Activated naive CD4-positive, alpha-beta T cell treated with anti-CD3 and anti-CD28 coated beads for 36 hours (primary cell): ENCODE measurements around the gene P2RX3. TPM values are rescaled to one million over a fixed set of nuclear protein-coding genes. Genes with fewer than 3 reads are reported as not detected.

Experiments used
- CTCF ChIA-PET: fragments of 350-600 bp; sonication (Branson Sonifier 250); formaldehyde crosslinking; loops from one replicate; lab custom pipeline; 2021; ENCODE audit warnings: antibody characterized with exemption; lab: Charles Lee
- DNase-seq: peaks from one replicate; pipeline ENCODE4 v3.0.0-alpha.2; 2020
- H3K27ac Mint-ChIP-seq: one replicate; pipeline ENCODE4 v1.8.0; 2021; ENCODE audit warnings: mild to moderate bottlenecking, mixed read lengths
- H3K27me3 Mint-ChIP-seq: one replicate; pipeline ENCODE4 v1.8.0; 2021; ENCODE audit warnings: low read depth, mixed read lengths
- H3K36me3 Mint-ChIP-seq: one replicate; pipeline ENCODE4 v1.8.0; 2021; ENCODE audit warnings: low read depth, mixed read lengths
- H3K4me1 Mint-ChIP-seq: one replicate; pipeline ENCODE4 v1.8.0; 2021; ENCODE audit warnings: low read depth, mixed read lengths
- H3K4me3 Mint-ChIP-seq: one replicate; pipeline ENCODE4 v1.8.0; 2021; ENCODE audit warnings: mild to moderate bottlenecking, moderate library complexity, mixed read lengths
- H3K9me3 Mint-ChIP-seq: one replicate; pipeline ENCODE4 v1.8.0; 2021; ENCODE audit warnings: mixed read lengths
- intact Hi-C: fragments of 100-400 bp; cut with micrococcal nuclease; formaldehyde crosslinking; loops from one replicate; pipeline ENCODE4 v1.15.1; 2023
- total RNA-seq, 2 experiments: library from RNA; stranded (reverse); gene quantifications; one replicate each; pipeline ENCODE4 v1.2.3, GENCODE V29; 2021

Gene P2RX3
- total RNA-seq, 2 experiments from 2014 or later = not detected

- CTCF ChIA-PET = interaction anchor here (0.5 to 0.8 kb wide), 3 partner anchors 11 to 137 kb away, joined by 3 to 4 read pairs (median 3); no protein-coding TSS in a partner anchor
- Mint-ChIP-seq H3K27ac (no peak overlapping the region), H3K36me3 (peaks cover 32% of the 10 kb centered on the region), H3K4me3 (peak overlapping the region; percentile 81), H3K9me3 (no peaks in the 10 kb centered on the region), H3K4me1 (peaks cover 48% of the 10 kb centered on the region), H3K27me3 (no peaks in the 10 kb centered on the region)
- DNase-seq = peak; percentile 50
- intact Hi-C loops = loop anchor here (10.0 kb wide), 1 partner anchor 1822 kb away; the partner anchor contains the start of gene FAM111A
These were observed 15.6 kb upstream of the P2RX3 start for GRCh38 chr11:57322256-57323166.

- Mint-ChIP-seq H3K27ac (no peak overlapping the region), H3K9me3 (no peaks in the 10 kb centered on the region), H3K4me3 (peak overlapping the region; percentile 81), H3K27me3 (no peaks in the 10 kb centered on the region), H3K36me3 (peaks cover 38% of the 10 kb centered on the region), H3K4me1 (peaks cover 50% of the 10 kb centered on the region)
- intact Hi-C loops = loop anchor here (10.0 kb wide), 1 partner anchor 1821 kb away; the partner anchor contains the start of gene FAM111A
- DNase-seq = no peak
- CTCF ChIA-PET = no interaction called here
These were observed 14.8 kb upstream of the P2RX3 start for GRCh38 chr11:57323167-57323854.

GRCh38 chr11:57323855-57324153 is 14.3 kb upstream of the P2RX3 start:
- CTCF ChIA-PET = interaction anchor here (2.5 kb wide), 1 partner anchor 11 kb away, joined by 10 read pairs; the partner anchor contains the start of gene SSRP1
- H3K27me3 Mint-ChIP-seq = no peaks in the 10 kb centered on the region
- H3K4me1 Mint-ChIP-seq = peaks cover 50% of the 10 kb centered on the region
- intact Hi-C loops = loop anchor here (2.0 to 10.0 kb wide), 2 partner anchors 1255 to 1821 kb away; partner anchors contain the start of genes FAM111A and ZFP91
- H3K9me3 Mint-ChIP-seq = no peaks in the 10 kb centered on the region
- DNase-seq = no peak
- peak overlapping the region; percentile 23 for H3K27ac Mint-ChIP-seq
- peaks cover 43% of the 10 kb centered on the region for H3K36me3 Mint-ChIP-seq
- H3K4me3 Mint-ChIP-seq = peak overlapping the region; percentile 81

GRCh38 chr11:57324154-57324885 is 13.8 kb upstream of the P2RX3 start:
- CTCF ChIA-PET = interaction anchor here (0.6 to 2.5 kb wide), 2 partner anchors 10 to 136 kb away, joined by 3 to 10 read pairs; partner anchors contain the start of genes RTN4RL2 and SSRP1
- intact Hi-C loops = loop anchor here (2.0 to 10.0 kb wide), 2 partner anchors 1254 to 1820 kb away; partner anchors contain the start of genes FAM111A and ZFP91
- peak overlapping the region; percentile 77 for H3K27ac Mint-ChIP-seq
- no peaks in the 10 kb centered on the region for H3K9me3 Mint-ChIP-seq
- H3K27me3 Mint-ChIP-seq = no peaks in the 10 kb centered on the region
- DNase-seq = no peak
- H3K4me1 Mint-ChIP-seq = peaks cover 50% of the 10 kb centered on the region
- H3K4me3 Mint-ChIP-seq = peak overlapping the region; percentile 81
- peaks cover 42% of the 10 kb centered on the region for H3K36me3 Mint-ChIP-seq

GRCh38 chr11:57324886-57325734 is 13.0 kb upstream of the P2RX3 start, which contains the start of gene TNKS1BP1:
Gene TNKS1BP1 (minus strand): TSS chr11:57324952. CDS start chr11:57321885, 3,067 bp downstream.
- CTCF ChIA-PET = interaction anchor here (0.6 to 2.5 kb wide), 7 partner anchors 9 to 238 kb away, joined by 3 to 10 read pairs (median 3); partner anchors contain the start of genes P2RX3, RTN4RL2 and SSRP1
- H3K27me3 Mint-ChIP-seq = no peaks in the 10 kb centered on the region

GRCh38 chr11:57325735-57326048 is 12.5 kb upstream of the P2RX3 start:
- no peak for DNase-seq
- Mint-ChIP-seq H3K4me3 (peak overlapping the region; percentile 82), H3K27ac (peak overlapping the region; percentile 94), H3K36me3 (peaks cover 55% of the 10 kb centered on the region), H3K27me3 (no peaks in the 10 kb centered on the region), H3K9me3 (no peaks in the 10 kb centered on the region), H3K4me1 (peaks cover 62% of the 10 kb centered on the region)
- intact Hi-C loops = loop anchor here (1.0 to 10.0 kb wide), 6 partner anchors 10 to 1819 kb away; partner anchors contain the start of genes FAM111A, SSRP1, TIMM10 and ZFP91
- CTCF ChIA-PET = interaction anchor here (0.7 to 2.5 kb wide), 5 partner anchors 9 to 52 kb away, joined by 3 to 10 read pairs (median 3); partner anchors contain the start of genes P2RX3 and SSRP1

More at GRCh38 chr11:57324886-57325734, 13.0 kb upstream of the P2RX3 start, which contains the start of gene TNKS1BP1:
- no peaks in the 10 kb centered on the region for H3K9me3 Mint-ChIP-seq
- peaks cover 50% of the 10 kb centered on the region for H3K36me3 Mint-ChIP-seq
- H3K27ac Mint-ChIP-seq = peak within 1 kb of the TSS; percentile 94
- H3K4me3 Mint-ChIP-seq = peak within 1 kb of the TSS; percentile 82
- H3K4me1 Mint-ChIP-seq = peaks cover 56% of the 10 kb centered on the region
- intact Hi-C loops = loop anchor here (1.0 to 10.0 kb wide), 6 partner anchors 10 to 1820 kb away; partner anchors contain the start of genes FAM111A, SSRP1, TIMM10 and ZFP91
- DNase-seq = peak; percentile 95

GRCh38 chr11:57327721-57328120 is 10.4 kb upstream of the P2RX3 start:
- CTCF ChIA-PET = no interaction called here
- peaks cover 59% of the 10 kb centered on the region for H3K4me1 Mint-ChIP-seq

GRCh38 chr11:57330029-57330428 is 8.1 kb upstream of the P2RX3 start:
- Mint-ChIP-seq H3K27ac (peak overlapping the region; percentile 78), H3K27me3 (no peaks in the 10 kb centered on the region), H3K36me3 (peaks cover 88% of the 10 kb centered on the region), H3K9me3 (no peaks in the 10 kb centered on the region), H3K4me3 (no peak overlapping the region), H3K4me1 (peaks cover 64% of the 10 kb centered on the region)
- intact Hi-C loops = no loop called here
- DNase-seq = no peak
- CTCF ChIA-PET = interaction anchor here (0.8 to 1.6 kb wide), 2 partner anchors 30 to 127 kb away, joined by 3 to 4 read pairs; no protein-coding TSS in a partner anchor

More at GRCh38 chr11:57327721-57328120, 10.4 kb upstream of the P2RX3 start:
- Mint-ChIP-seq H3K9me3 (no peaks in the 10 kb centered on the region), H3K27me3 (no peaks in the 10 kb centered on the region), H3K27ac (no peak overlapping the region), H3K4me3 (no peak overlapping the region), H3K36me3 (peaks cover 71% of the 10 kb centered on the region)
- DNase-seq = no peak
- intact Hi-C loops = loop anchor here (10.0 kb wide), 1 partner anchor 1817 kb away; the partner anchor contains the start of gene FAM111A

GRCh38 chr11:57331720-57332119 is 6.4 kb upstream of the P2RX3 start:
- H3K27ac Mint-ChIP-seq = no peak overlapping the region
- intact Hi-C loops = no loop called here
- peaks cover 74% of the 10 kb centered on the region for H3K36me3 Mint-ChIP-seq
- peaks cover 57% of the 10 kb centered on the region for H3K4me1 Mint-ChIP-seq
- no peak overlapping the region for H3K4me3 Mint-ChIP-seq
- DNase-seq = no peak
- no peaks in the 10 kb centered on the region for H3K27me3 Mint-ChIP-seq
- no peaks in the 10 kb centered on the region for H3K9me3 Mint-ChIP-seq
- CTCF ChIA-PET = interaction anchor here (1.1 kb wide), 1 partner anchor 8 kb away, joined by 3 read pairs; no protein-coding TSS in a partner anchor

- H3K4me1 Mint-ChIP-seq = peaks cover 51% of the 10 kb centered on the region
- peak overlapping the region; percentile 21 for H3K27ac Mint-ChIP-seq
- no peaks in the 10 kb centered on the region for H3K9me3 Mint-ChIP-seq
- H3K27me3 Mint-ChIP-seq = no peaks in the 10 kb centered on the region
- peaks cover 63% of the 10 kb centered on the region for H3K36me3 Mint-ChIP-seq
- no peak overlapping the region for H3K4me3 Mint-ChIP-seq
- intact Hi-C loops = no loop called here
- CTCF ChIA-PET = interaction anchor here (1.5 to 1.6 kb wide), 2 partner anchors 11 to 160 kb away, joined by 4 to 5 read pairs; no protein-coding TSS in a partner anchor
- no peak for DNase-seq
These were observed 5.3 kb upstream of the P2RX3 start for GRCh38 chr11:57332694-57333440.
